OCI-LY3 (cell line): ENCODE results near the gene JAKMIP2.

Source experiments
- CTCF ChIP-seq: fragments of 200-600, 300-600 bp; sonication (generic); IDR thresholded peaks from 2 replicates; pipeline ENCODE4 v1.5.1; 2014; ENCODE audit warnings: antibody characterized with exemption, low read length, low read depth
- EZH2phosphoT487 ChIP-seq: fragments of 200-600 bp; shearing (Covaris generic); IDR thresholded peaks from 2 replicates; pipeline ENCODE4 v1.6.1; 2018; ENCODE audit warnings: antibody characterized with exemption, mixed run types, low read depth

GRCh38 chr5:147819261-147819770 is 36.8 kb upstream of the JAKMIP2 start:
- no peak for TF ChIP-seq CTCF
- TF ChIP-seq EZH2phosphoT487, result no peak
